ENCODE data around the gene PHRF1. TPM values are rescaled to one million over a fixed set of nuclear protein-coding genes. Genes with fewer than 3 reads are reported as not detected.
"Not testable (repeated sequence)": the region's sequence is repeated elsewhere in the genome, so short reads cannot be mapped to it uniquely, and the experiment has no call there.

The PHRF1 gene
- total RNA-seq, 6 experiments from 2014 or later, result 15.4 to 21.9 (median 20.3) TPM

DNA sequence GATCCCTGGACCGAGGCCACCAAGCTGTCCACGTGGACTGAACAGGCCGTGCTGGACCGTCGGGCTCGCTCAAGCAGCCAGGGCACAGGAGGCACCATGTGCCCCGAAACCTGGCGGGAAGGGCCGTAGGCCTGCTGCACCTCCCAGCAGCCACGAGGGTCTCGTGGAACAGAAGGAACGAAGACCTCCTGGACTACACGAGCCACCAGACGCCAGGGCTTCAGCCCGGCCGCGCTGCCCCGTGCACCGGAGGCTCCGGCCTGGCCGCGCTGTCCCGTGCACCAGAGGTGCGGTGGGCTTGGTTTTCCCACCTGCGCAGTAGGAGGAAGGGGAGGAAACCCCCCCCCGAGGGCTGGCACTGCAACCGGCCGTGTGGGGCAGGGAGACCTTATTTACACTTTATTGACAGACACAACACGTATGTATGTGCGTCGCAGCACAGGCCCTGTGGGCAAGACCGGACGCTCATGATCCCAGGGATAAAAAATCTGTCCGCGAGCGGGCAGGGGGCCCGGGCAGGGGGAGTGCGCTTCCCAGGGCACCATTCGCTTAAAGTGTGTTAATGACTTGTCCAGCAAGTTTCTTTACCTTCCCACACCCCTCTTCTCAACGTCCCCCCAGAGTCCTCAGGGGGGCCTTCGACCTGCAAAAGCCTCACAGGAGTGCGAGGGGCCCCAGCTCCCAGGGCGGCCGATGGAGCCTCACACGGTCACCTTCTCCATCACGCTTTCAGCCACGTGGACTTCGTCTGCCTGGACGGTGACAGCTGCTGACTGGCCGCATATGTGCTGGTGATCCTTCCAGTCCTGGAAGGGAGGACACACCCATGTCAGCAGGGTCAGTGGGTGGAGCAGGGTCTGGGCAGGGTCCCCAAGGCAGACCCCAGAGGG lies 67.8 kb downstream of the PHRF1 start:
- peaks cover 0 to 14% (median 5%) of the 10 kb centered on the region in 4 donors for H3K4me1 ChIP-seq
- 40% methylated on average over 1 of the region's 50 CpGs for WGBS (ENCODE audit: insufficient coverage, low coverage, low lambda C conversion rate, missing lambda C conversion rate)
- DNase-seq (no peak), ATAC-seq (no peak)
- intact Hi-C loops (cut with DNase I), result no loop called here
- no peaks in the 10 kb centered on the region for H3K9me3 ChIP-seq
- no peaks in the 10 kb centered on the region for H3K36me3 ChIP-seq
- no peaks in the 10 kb centered on the region for H3K27me3 ChIP-seq
- no peak overlapping the region for H3K4me3 ChIP-seq
- H3K27ac ChIP-seq, result no peak overlapping the region
- no peak for TF ChIP-seq POLR2A (IDR thresholded peaks at IDR 0.05)
- no peak for TF ChIP-seq CTCF (IDR thresholded peaks at IDR 0.05)

DNA sequence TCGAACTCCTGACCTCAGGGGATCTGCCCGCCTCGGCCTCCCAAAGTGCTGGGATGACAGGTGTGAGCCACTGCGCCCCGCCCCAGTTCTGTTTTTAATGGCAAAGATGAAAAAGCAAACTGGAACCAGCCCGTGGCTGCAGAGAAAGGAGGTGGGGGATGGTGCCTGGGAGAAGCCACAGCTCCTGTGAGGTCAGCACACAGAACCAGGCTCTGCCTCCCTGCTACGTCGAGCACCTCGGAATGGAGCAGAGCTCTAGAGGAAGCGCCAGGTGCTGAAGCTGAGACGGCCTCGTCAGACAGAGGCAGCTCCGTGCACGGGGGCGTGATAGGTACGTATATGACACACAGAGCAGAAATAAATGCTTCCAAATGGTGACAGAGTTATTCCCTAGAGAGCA lies 69.3 kb downstream of the PHRF1 start:
- intact Hi-C loops (cut with DNase I), result no loop called here
- H3K36me3 ChIP-seq, result no peaks in the 10 kb centered on the region
- no peak overlapping the region for H3K27ac ChIP-seq
- DNase-seq (no peak), ATAC-seq (no peak)
- peaks cover 0 to 14% (median 5%) of the 10 kb centered on the region in 4 donors for H3K4me1 ChIP-seq
- TF ChIP-seq CTCF (IDR thresholded peaks at IDR 0.05) (no peak), POLR2A (IDR thresholded peaks at IDR 0.05) (no peak)
- H3K27me3 ChIP-seq, result no peaks in the 10 kb centered on the region
- H3K4me3 ChIP-seq, result no peak overlapping the region
- 73% methylated on average over 9 of the region's 16 CpGs for WGBS (ENCODE audit: insufficient coverage, low coverage, low lambda C conversion rate, missing lambda C conversion rate)
- H3K9me3 ChIP-seq, result no peaks in the 10 kb centered on the region

DNA sequence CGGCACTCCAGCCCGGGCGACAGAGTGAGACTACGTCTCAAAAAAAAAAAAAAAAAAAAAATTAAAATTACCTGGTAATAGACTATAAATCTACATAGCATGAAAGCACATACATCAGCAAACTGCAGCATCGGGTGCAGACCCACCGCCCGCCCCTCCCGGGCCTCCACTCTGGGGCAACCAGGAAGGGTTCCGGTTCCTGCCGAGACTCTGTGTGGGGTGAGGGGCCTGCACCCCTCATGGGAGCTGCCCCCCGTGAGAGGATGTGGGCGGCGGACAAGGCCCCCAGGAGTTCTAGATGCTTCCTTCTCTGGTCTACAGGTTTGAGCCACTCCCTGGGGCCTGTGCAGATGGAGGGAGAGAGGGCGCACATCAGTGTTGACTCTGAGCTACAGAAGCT lies 69.9 kb downstream of the PHRF1 start:
- intact Hi-C loops (cut with DNase I), result no loop called here
- TF ChIP-seq POLR2A (IDR thresholded peaks at IDR 0.05), result no peak
- TF ChIP-seq CTCF (IDR thresholded peaks at IDR 0.05), result no peak
- no peak for DNase-seq
- Histone ChIP-seq H3K27ac (no peak overlapping the region), H3K4me3 (no peak overlapping the region), H3K4me1 (peaks cover 0 to 14% (median 5%) of the 10 kb centered on the region in 4 donors), H3K36me3 (peaks cover 0 to under 1% (median 0%) of the 10 kb centered on the region in 4 donors), H3K27me3 (no peaks in the 10 kb centered on the region), H3K9me3 (no peaks in the 10 kb centered on the region)
- WGBS (ENCODE audit: insufficient coverage, low coverage, low lambda C conversion rate, missing lambda C conversion rate), result 67% methylated on average over 3 of the region's 14 CpGs
- ATAC-seq, result no peak

DNA sequence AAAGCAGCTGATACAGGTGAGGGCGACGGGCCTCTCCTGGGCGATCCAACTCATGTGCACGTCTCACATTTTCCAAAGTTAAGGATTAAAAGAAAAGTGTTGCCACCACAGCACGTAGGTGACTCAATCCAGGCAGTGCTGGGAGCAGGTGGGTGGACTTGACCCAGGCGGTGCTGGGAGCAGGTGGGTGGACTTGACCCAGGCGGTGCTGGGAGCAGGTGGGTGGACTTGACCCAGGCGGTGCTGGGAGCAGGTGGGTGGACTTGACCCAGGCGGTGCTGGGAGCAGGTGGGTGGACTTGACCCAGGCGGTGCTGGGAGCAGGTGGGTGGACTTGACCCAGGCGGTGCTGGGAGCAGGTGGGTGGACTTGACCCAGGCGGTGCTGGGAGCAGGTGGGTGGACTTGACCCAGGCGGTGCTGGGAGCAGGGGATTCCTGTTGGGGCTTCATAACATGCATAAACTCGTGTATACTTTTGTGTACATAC lies 71.4 kb downstream of the PHRF1 start:
- H3K9me3 ChIP-seq; H3K27me3 ChIP-seq; H3K36me3 ChIP-seq; intact Hi-C loops (cut with DNase I): not testable (repeated sequence)
- H3K4me1 ChIP-seq, result peaks cover 0 to 14% (median 5%) of the 10 kb centered on the region in 4 donors
- H3K27ac ChIP-seq, result peak overlapping the region; percentile 9 to 59 (median 52)
- ATAC-seq (peak; percentile 67 to 74 (median 70)), DNase-seq (peak; percentile 61 to 80 (median 80))
- TF ChIP-seq POLR2A (IDR thresholded peaks at IDR 0.05), result peak; percentile 22
- WGBS (ENCODE audit: insufficient coverage, low coverage, low lambda C conversion rate, missing lambda C conversion rate), result 42% methylated on average over 5 of the region's 14 CpGs
- peak overlapping the region in 1 of 3 donors; percentile 32 for H3K4me3 ChIP-seq

DNA sequence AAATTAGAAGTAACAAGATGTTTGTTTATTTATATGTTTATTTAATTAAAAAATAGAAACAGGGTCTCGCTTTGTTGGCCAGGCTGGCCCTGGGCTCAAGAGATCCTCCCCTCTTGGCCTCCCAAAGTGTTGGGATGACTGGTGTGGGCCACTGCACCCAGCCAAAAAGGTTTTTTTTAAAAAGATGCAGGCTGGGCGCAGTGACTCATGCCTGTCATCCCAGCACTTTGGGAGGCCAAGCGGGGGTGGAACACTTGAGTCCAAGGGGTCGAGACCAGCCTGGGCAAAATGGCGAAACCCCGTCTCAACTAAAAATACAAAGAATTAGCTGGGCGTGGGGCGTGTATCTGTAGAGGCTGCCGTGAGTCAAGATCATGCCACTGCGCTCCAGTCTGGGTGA lies 74.2 kb downstream of the PHRF1 start:
- TF ChIP-seq CTCF (IDR thresholded peaks at IDR 0.05), result no peak
- TF ChIP-seq POLR2A (IDR thresholded peaks at IDR 0.05), result no peak
- WGBS (ENCODE audit: insufficient coverage, low coverage, low lambda C conversion rate, missing lambda C conversion rate), result 97% methylated on average over 10 of the region's 10 CpGs
- no peak overlapping the region for H3K27ac ChIP-seq
- intact Hi-C loops (cut with DNase I), result no loop called here
- peaks cover 0 to 4% (median 0%) of the 10 kb centered on the region in 4 donors for H3K36me3 ChIP-seq
- DNase-seq (no peak), ATAC-seq (no peak)
- H3K9me3 ChIP-seq, result no peaks in the 10 kb centered on the region
- no peak overlapping the region for H3K4me3 ChIP-seq
- H3K27me3 ChIP-seq, result no peaks in the 10 kb centered on the region
- peaks cover 0 to 32% (median 13%) of the 10 kb centered on the region in 4 donors for H3K4me1 ChIP-seq

DNA sequence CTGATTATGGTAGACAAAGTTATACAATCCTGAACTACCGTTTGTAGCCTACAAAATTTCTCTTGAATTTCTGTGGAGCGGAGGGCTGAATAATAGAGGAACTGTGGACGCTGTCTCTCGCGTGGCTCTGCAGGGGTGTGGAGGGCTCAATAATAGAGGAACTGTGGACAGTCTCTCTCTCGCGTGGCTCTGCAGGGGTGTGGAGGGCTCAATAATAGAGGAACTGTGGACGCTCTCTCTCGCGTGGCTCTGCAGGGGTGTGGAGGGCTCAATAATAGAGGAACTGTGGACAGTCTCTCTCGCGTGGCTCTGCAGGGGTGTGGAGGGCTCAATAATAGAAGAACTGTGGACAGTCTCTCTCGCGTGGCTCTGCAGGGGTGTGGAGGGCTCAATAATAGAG lies 76.9 kb downstream of the PHRF1 start:
- ATAC-seq; H3K4me3 ChIP-seq; DNase-seq; intact Hi-C loops (cut with DNase I); H3K27me3 ChIP-seq; H3K27ac ChIP-seq; H3K9me3 ChIP-seq; H3K36me3 ChIP-seq: not testable (repeated sequence)
- peaks cover 0 to 43% (median 21%) of the 10 kb centered on the region in 4 donors for H3K4me1 ChIP-seq
- 67% methylated on average over 14 of the region's 14 CpGs for WGBS (ENCODE audit: insufficient coverage, low coverage, low lambda C conversion rate, missing lambda C conversion rate)
